ENCODE results near the gene MLH1. TPM values are rescaled to one million over a fixed set of nuclear protein-coding genes. Genes with fewer than 3 reads are reported as not detected.

Gene MLH1
- total and polyA plus RNA-seq, 7 donors: 9.0 to 60.3 (median 27.2) TPM

GRCh38 chr3:37086918-37087317 is 93.6 kb downstream of the MLH1 start:
- Histone ChIP-seq H3K27ac (no peak overlapping the region), H3K36me3 (peaks cover 0 to 48% (median 2%) of the 10 kb centered on the region in 4 donors), H3K9me3 (no peaks in the 10 kb centered on the region), H3K27me3 (no peaks in the 10 kb centered on the region), H3K4me3 (no peak overlapping the region), H3K4me1 (peaks cover 0 to 3% (median 0%) of the 10 kb centered on the region in 4 donors)
- DNase-seq: no peak
- no peak for TF ChIP-seq EP300 (IDR thresholded peaks at IDR 0.05)
- TF ChIP-seq POLR2AphosphoS5 (IDR thresholded peaks at IDR 0.05): no peak
- no peak for TF ChIP-seq CTCF (IDR thresholded peaks at IDR 0.05)
- no peak for TF ChIP-seq POLR2A (IDR thresholded peaks at IDR 0.05)
- intact Hi-C loops (cut with DNase I): no loop called here
- 93 to 96% methylated on average over 6 of the region's 6 CpGs for WGBS, 2 donors

- Histone ChIP-seq H3K9me3 (no peaks in the 10 kb centered on the region), H3K27me3 (no peaks in the 10 kb centered on the region), H3K4me1 (no peaks in the 10 kb centered on the region), H3K4me3 (no peak overlapping the region), H3K36me3 (peaks cover 0 to 46% (median 2%) of the 10 kb centered on the region in 4 donors), H3K27ac (no peak overlapping the region)
- intact Hi-C loops (cut with DNase I): no loop called here
- TF ChIP-seq CTCF (IDR thresholded peaks at IDR 0.05): no peak
- TF ChIP-seq POLR2AphosphoS5 (IDR thresholded peaks at IDR 0.05): no peak
- TF ChIP-seq EP300 (IDR thresholded peaks at IDR 0.05): no peak
- no peak for TF ChIP-seq POLR2A (IDR thresholded peaks at IDR 0.05)
- 92 to 95% methylated on average over 2 of the region's 2 CpGs for WGBS, 2 donors
- no peak for DNase-seq
Measured at GRCh38 chr3:37087870-37088269, 94.6 kb downstream of the MLH1 start.

- TF ChIP-seq EP300 (IDR thresholded peaks at IDR 0.05) (no peak), POLR2A (IDR thresholded peaks at IDR 0.05) (no peak), POLR2AphosphoS5 (IDR thresholded peaks at IDR 0.05) (no peak), CTCF (IDR thresholded peaks at IDR 0.05) (no peak)
- Histone ChIP-seq H3K4me1 (peaks cover 0 to 14% (median 3%) of the 10 kb centered on the region in 4 donors), H3K27ac (no peak overlapping the region), H3K9me3 (no peaks in the 10 kb centered on the region), H3K27me3 (no peaks in the 10 kb centered on the region), H3K4me3 (no peak overlapping the region), H3K36me3 (peaks cover 0 to 60% (median 2%) of the 10 kb centered on the region in 4 donors)
- WGBS, 2 donors: 97 to 98% methylated on average over 3 of the region's 3 CpGs
- no peak for DNase-seq
- intact Hi-C loops (cut with DNase I): no loop called here
Measured at GRCh38 chr3:37092484-37092883, 99.2 kb downstream of the MLH1 start.

GRCh38 chr3:37093481-37093880 is 100.2 kb downstream of the MLH1 start:
- peaks cover 0 to 20% (median 3%) of the 10 kb centered on the region in 4 donors for H3K4me1 ChIP-seq
- H3K27me3 ChIP-seq: no peaks in the 10 kb centered on the region
- H3K9me3 ChIP-seq: no peaks in the 10 kb centered on the region
- no peak overlapping the region for H3K27ac ChIP-seq
- no peak for DNase-seq
- WGBS, 2 donors: 93 to 99% methylated on average over 2 of the region's 2 CpGs
- TF ChIP-seq CTCF (IDR thresholded peaks at IDR 0.05) (no peak), POLR2A (IDR thresholded peaks at IDR 0.05) (no peak), EP300 (IDR thresholded peaks at IDR 0.05) (no peak), POLR2AphosphoS5 (IDR thresholded peaks at IDR 0.05) (no peak)
- intact Hi-C loops (cut with DNase I): no loop called here
- H3K36me3 ChIP-seq: peaks cover 0 to 54% (median 2%) of the 10 kb centered on the region in 4 donors
- no peak overlapping the region for H3K4me3 ChIP-seq

GRCh38 chr3:37094636-37095035 is 101.3 kb downstream of the MLH1 start:
- Histone ChIP-seq H3K27me3 (no peaks in the 10 kb centered on the region), H3K36me3 (peaks cover 0 to 48% (median 2%) of the 10 kb centered on the region in 4 donors), H3K9me3 (no peaks in the 10 kb centered on the region), H3K27ac (no peak overlapping the region), H3K4me3 (no peak overlapping the region), H3K4me1 (peaks cover 0 to 20% (median 3%) of the 10 kb centered on the region in 4 donors)
- WGBS, 2 donors: 86 to 90% methylated on average over 3 of the region's 3 CpGs
- DNase-seq: no peak
- no peak for TF ChIP-seq POLR2A (IDR thresholded peaks at IDR 0.05)
- TF ChIP-seq POLR2AphosphoS5 (IDR thresholded peaks at IDR 0.05): no peak
- TF ChIP-seq EP300 (IDR thresholded peaks at IDR 0.05): no peak
- no peak for TF ChIP-seq CTCF (IDR thresholded peaks at IDR 0.05)
- intact Hi-C loops (cut with DNase I): no loop called here

All from sigmoid colon (tissue), 7 donors.